NT2/D1 (cell line): ENCODE measurements around the gene ACER1.

Source experiments
- SUZ12 ChIP-seq: IDR thresholded peaks from 2 replicates; pipeline ENCODE4 v1.6.1; 2011; ENCODE audit not compliant: insufficient read length, insufficient read depth; ENCODE audit errors: extremely low read depth
- YY1 ChIP-seq: IDR thresholded peaks from 2 replicates; pipeline ENCODE4 v1.6.1; 2011; ENCODE audit not compliant: insufficient read length, insufficient read depth
- ZNF274 ChIP-seq: IDR thresholded peaks from 2 replicates; pipeline ENCODE4 v1.6.1; 2011; ENCODE audit warnings: mild to moderate bottlenecking, low read depth, low read length

- TF ChIP-seq YY1 (no peak), ZNF274 (no peak), SUZ12 (no peak)
Measured at GRCh38 chr19:6374161-6374709, 40.8 kb upstream of the ACER1 start.
